SU-DHL-6 (cell line): Measurements from ENCODE around the gene RIPK4.

ENCODE experiments used
- CTCF ChIP-seq: fragments of 200-600 bp; sonication (generic); IDR thresholded peaks from one replicate; pipeline ENCODE4 v1.5.1; 2017; ENCODE audit warnings: antibody characterized with exemption, mild to moderate bottlenecking, low read length, moderate library complexity; ENCODE audit not compliant: insufficient read depth, poor library complexity, severe bottlenecking
- EZH2phosphoT487 ChIP-seq: fragments of 200-600 bp; sonication (generic), shearing (Covaris generic); conservative IDR thresholded peaks from 2 replicates; pipeline ENCODE4 v1.6.1; 2018; ENCODE audit warnings: mild to moderate bottlenecking, antibody characterized with exemption, low read length, moderate library complexity, mixed read lengths

DNA sequence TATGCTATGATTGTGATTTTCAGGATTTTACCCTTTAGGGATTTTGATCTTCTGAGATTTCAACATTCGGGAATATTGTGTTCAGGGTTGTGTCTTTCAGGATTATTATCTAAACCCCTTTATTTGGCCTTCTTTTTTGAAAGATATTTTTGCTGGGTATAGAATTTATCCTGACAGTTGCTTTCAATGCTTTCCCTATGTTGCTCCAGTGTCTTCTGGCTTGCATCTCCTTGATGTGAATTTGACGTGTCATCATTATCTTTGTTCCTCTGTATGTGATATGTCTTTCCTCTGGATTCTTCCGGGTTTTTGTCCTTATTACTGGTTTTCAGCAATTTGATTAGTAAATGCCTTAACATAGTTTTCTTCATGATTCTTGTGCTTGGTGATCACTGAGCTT lies 25.9 kb upstream of the RIPK4 start:
- TF ChIP-seq CTCF (no peak), EZH2phosphoT487 (no peak)
